ENCODE measurements around the gene TREX2.

DNA sequence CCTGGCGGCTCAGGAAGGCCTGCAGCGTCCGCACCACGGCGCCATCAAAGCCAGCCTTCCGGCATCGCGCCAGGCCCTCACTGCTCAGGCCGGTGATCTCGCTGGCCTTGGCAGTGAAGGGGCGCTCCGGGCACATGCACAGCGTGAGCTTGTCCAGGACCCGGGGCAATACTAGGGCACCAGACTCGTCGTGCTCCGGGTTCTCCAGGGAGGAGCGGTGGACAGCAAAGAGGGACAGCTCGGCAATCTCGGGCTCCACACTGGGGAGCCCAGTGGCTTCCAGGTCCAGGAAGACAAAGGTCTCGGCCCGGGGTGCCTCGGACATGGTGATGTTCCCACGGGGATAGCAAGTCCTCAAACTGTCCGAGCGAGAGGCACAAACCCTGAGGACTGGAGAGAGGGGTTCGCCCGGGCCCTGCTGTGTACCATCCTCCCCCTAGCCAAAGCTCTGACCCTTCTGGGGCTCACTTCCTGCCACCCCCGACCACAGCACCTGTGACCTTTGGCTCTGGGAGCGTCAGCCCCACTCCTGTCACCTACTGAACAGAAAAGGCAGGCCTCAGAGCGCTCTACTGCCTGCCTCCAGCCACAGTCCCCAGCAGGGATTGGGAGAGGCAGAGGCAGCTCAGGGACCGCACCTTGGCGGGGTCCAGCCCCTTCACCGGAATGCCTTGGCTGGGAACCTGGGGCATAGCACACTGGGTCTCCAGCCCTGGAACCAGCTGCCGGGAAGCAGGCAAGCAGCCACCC, 575 bp downstream of the TREX2 start:
- TF ChIP-seq, protein P1, sequence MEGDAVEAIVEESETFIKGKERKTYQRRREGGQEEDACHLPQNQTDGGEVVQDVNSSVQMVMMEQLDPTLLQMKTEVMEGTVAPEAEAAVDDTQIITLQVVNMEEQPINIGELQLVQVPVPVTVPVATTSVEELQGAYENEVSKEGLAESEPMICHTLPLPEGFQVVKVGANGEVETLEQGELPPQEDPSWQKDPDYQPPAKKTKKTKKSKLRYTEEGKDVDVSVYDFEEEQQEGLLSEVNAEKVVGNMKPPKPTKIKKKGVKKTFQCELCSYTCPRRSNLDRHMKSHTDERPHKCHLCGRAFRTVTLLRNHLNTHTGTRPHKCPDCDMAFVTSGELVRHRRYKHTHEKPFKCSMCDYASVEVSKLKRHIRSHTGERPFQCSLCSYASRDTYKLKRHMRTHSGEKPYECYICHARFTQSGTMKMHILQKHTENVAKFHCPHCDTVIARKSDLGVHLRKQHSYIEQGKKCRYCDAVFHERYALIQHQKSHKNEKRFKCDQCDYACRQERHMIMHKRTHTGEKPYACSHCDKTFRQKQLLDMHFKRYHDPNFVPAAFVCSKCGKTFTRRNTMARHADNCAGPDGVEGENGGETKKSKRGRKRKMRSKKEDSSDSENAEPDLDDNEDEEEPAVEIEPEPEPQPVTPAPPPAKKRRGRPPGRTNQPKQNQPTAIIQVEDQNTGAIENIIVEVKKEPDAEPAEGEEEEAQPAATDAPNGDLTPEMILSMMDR (conservative IDR thresholded peaks at IDR 0.05; ENCODE audit: low read depth in 2 of 2): no peak
- TF ChIP-seq, protein P2, sequence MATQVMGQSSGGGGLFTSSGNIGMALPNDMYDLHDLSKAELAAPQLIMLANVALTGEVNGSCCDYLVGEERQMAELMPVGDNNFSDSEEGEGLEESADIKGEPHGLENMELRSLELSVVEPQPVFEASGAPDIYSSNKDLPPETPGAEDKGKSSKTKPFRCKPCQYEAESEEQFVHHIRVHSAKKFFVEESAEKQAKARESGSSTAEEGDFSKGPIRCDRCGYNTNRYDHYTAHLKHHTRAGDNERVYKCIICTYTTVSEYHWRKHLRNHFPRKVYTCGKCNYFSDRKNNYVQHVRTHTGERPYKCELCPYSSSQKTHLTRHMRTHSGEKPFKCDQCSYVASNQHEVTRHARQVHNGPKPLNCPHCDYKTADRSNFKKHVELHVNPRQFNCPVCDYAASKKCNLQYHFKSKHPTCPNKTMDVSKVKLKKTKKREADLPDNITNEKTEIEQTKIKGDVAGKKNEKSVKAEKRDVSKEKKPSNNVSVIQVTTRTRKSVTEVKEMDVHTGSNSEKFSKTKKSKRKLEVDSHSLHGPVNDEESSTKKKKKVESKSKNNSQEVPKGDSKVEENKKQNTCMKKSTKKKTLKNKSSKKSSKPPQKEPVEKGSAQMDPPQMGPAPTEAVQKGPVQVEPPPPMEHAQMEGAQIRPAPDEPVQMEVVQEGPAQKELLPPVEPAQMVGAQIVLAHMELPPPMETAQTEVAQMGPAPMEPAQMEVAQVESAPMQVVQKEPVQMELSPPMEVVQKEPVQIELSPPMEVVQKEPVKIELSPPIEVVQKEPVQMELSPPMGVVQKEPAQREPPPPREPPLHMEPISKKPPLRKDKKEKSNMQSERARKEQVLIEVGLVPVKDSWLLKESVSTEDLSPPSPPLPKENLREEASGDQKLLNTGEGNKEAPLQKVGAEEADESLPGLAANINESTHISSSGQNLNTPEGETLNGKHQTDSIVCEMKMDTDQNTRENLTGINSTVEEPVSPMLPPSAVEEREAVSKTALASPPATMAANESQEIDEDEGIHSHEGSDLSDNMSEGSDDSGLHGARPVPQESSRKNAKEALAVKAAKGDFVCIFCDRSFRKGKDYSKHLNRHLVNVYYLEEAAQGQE (IDR thresholded peaks at IDR 0.05; ENCODE audit: unreplicated experiment): no peak
- TF ChIP-seq EZH2phosphoT487 (IDR thresholded peaks at IDR 0.05; ENCODE audit: unreplicated experiment) (no peak), EZH2 (IDR thresholded peaks at IDR 0.05; ENCODE audit: low read depth, unreplicated experiment) (no peak), NANOG (IDR thresholded peaks at IDR 0.05; ENCODE audit: borderline replicate concordance) (no peak)

Data from GM23338 (cell line).